ENCODE results near the gene LAPTM5.

The LAPTM5 gene, protein sequence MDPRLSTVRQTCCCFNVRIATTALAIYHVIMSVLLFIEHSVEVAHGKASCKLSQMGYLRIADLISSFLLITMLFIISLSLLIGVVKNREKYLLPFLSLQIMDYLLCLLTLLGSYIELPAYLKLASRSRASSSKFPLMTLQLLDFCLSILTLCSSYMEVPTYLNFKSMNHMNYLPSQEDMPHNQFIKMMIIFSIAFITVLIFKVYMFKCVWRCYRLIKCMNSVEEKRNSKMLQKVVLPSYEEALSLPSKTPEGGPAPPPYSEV

GRCh38 chr1:30757352-30758120 lies at the start of gene LAPTM5:
Gene LAPTM5 (minus strand): TSS chr1:30757774. CDS start chr1:30757745, 29 bp downstream.
- Histone ChIP-seq H3K4me3 (peak within 1 kb of the TSS; percentile 35 to 39), H3K4me1 (peaks cover 0 to 16% (median 15%) of the 10 kb centered on the region in 4 donors), H3K27me3 (peaks cover 0 to 8% of the 10 kb centered on the region in 2 donors), H3K27ac (peak within 1 kb of the TSS; percentile 40 to 55), H3K36me3 (no peaks in the 10 kb centered on the region), H3K9me3 (no peaks in the 10 kb centered on the region)
- DNase-seq: peak; percentile 56 to 79
- no peak for TF ChIP-seq CTCF (IDR thresholded peaks at IDR 0.05)
- intact Hi-C loops (cut with DNase I; ENCODE audit: low total_unique reads): no loop called here

GRCh38 chr1:30806381-30807317 lies 49.1 kb upstream of the LAPTM5 start:
- H3K36me3 ChIP-seq: no peaks in the 10 kb centered on the region
- peaks cover 0 to 6% of the 10 kb centered on the region in 2 donors for H3K27me3 ChIP-seq
- intact Hi-C loops (cut with DNase I; ENCODE audit: low total_unique reads): no loop called here
- H3K9me3 ChIP-seq: no peaks in the 10 kb centered on the region
- peaks cover 0 to 25% (median 13%) of the 10 kb centered on the region in 4 donors for H3K4me1 ChIP-seq
- DNase-seq: no peak
- peak overlapping the region in 1 of 2 donors; percentile 22 for H3K4me3 ChIP-seq
- TF ChIP-seq CTCF (IDR thresholded peaks at IDR 0.05): no peak
- H3K27ac ChIP-seq: no peak overlapping the region

DNA sequence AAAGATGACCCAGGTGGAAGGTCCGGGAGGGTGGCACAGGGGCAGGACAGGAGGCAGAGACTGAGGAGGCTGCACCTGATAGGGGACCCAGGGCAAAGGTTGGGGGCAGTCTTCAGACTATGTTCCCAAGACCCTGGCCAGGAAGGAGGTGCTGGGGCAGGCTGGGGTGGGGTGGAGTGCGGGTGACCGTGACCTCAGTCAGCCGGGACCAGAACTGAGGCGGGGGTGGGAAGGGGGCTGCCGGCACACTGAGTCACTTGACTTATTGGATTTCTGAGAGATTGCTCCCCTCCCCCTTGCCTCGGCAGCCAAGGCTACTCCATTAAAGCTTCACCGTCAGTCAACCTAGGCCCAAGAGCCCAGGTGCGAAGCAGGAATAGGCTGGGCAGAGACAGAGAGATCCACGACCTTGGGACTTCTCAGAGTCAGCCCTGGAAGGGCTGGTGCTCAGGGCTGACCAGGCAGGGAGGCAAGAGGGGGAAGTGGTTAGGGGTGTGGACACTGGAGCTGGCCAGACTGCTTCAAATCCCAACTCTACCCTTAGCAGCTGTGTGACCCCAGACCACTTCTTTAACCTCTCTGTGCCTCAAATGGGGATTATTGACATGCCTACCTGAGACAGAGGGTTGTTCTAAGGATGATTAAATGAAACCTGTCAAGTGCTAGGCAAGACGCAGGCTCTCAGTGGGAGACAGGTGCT lies 47.9 kb upstream of the LAPTM5 start:
- Histone ChIP-seq H3K4me3 (no peak overlapping the region), H3K36me3 (no peaks in the 10 kb centered on the region), H3K27me3 (peaks cover 0 to 6% of the 10 kb centered on the region in 2 donors), H3K9me3 (no peaks in the 10 kb centered on the region), H3K4me1 (peaks cover 0 to 27% (median 14%) of the 10 kb centered on the region in 4 donors), H3K27ac (no peak overlapping the region)
- intact Hi-C loops (cut with DNase I; ENCODE audit: low total_unique reads): no loop called here
- no peak for DNase-seq
- TF ChIP-seq CTCF (IDR thresholded peaks at IDR 0.05): no peak

DNA sequence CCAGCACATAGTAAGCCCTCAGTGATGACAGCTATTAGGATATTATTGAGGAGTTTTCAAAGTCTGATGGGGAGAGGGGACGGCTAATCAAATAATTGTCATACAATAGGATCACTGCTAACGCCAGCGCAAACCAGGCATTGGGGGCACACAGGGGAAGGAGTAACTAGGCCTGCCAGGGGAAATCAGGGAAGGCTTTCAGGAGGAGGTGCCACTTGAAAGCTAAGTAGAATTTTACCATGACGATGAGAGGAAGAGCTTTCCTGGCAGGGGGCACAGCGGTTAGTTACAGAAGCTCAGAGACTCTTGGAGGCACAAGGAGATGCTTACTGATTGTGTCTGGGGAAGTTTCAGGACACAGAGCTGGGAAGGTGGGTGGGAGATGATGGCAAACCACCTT lies 47.2 kb upstream of the LAPTM5 start:
- Histone ChIP-seq H3K4me3 (no peak overlapping the region), H3K27me3 (peaks cover 0 to 6% of the 10 kb centered on the region in 2 donors), H3K9me3 (no peaks in the 10 kb centered on the region), H3K36me3 (no peaks in the 10 kb centered on the region), H3K27ac (no peak overlapping the region), H3K4me1 (peaks cover 0 to 24% (median 14%) of the 10 kb centered on the region in 4 donors)
- no peak for TF ChIP-seq CTCF (IDR thresholded peaks at IDR 0.05)
- DNase-seq: no peak
- intact Hi-C loops (cut with DNase I; ENCODE audit: low total_unique reads): no loop called here

DNA sequence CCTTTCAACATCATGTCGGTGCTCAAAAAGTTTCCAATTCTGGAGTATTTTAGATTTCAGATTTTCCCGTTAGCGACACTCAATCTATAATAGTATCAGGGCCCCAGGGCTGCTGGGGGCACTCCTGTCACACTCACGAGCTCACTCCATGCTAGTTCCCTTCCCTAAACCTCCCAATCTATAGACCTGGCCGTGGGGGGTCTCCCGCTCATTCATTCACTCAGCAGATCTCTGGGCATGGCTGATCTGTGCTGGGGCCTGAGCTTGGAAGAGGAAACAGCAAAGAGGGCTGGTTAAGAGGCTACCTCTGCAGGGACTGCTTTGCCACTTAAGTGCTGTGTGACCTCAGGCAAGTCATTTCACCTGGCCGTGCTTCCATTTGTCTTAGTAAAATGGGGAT lies 46.8 kb upstream of the LAPTM5 start:
- intact Hi-C loops (cut with DNase I; ENCODE audit: low total_unique reads): no loop called here
- no peak overlapping the region for H3K27ac ChIP-seq

More for the DNA sequence above, 46.8 kb upstream of the LAPTM5 start:
- H3K4me3 ChIP-seq: no peak overlapping the region
- H3K9me3 ChIP-seq: no peaks in the 10 kb centered on the region
- DNase-seq: no peak
- no peaks in the 10 kb centered on the region for H3K36me3 ChIP-seq
- H3K27me3 ChIP-seq: peaks cover 0 to 6% of the 10 kb centered on the region in 2 donors
- TF ChIP-seq CTCF (IDR thresholded peaks at IDR 0.05): no peak
- H3K4me1 ChIP-seq: peaks cover 0 to 19% (median 15%) of the 10 kb centered on the region in 4 donors
